HG03558 (cell line): ENCODE data around the gene APOB.

Experiments
- ATAC-seq: cut with Tn5 transposase; IDR thresholded peaks from one replicate; pipeline ENCODE4 v1.9.1; 2021; ENCODE audit warnings: moderate number of reproducible peaks; ENCODE audit not compliant: unreplicated experiment; ENCODE audit errors: extremely low read depth

APOB gene, protein sequence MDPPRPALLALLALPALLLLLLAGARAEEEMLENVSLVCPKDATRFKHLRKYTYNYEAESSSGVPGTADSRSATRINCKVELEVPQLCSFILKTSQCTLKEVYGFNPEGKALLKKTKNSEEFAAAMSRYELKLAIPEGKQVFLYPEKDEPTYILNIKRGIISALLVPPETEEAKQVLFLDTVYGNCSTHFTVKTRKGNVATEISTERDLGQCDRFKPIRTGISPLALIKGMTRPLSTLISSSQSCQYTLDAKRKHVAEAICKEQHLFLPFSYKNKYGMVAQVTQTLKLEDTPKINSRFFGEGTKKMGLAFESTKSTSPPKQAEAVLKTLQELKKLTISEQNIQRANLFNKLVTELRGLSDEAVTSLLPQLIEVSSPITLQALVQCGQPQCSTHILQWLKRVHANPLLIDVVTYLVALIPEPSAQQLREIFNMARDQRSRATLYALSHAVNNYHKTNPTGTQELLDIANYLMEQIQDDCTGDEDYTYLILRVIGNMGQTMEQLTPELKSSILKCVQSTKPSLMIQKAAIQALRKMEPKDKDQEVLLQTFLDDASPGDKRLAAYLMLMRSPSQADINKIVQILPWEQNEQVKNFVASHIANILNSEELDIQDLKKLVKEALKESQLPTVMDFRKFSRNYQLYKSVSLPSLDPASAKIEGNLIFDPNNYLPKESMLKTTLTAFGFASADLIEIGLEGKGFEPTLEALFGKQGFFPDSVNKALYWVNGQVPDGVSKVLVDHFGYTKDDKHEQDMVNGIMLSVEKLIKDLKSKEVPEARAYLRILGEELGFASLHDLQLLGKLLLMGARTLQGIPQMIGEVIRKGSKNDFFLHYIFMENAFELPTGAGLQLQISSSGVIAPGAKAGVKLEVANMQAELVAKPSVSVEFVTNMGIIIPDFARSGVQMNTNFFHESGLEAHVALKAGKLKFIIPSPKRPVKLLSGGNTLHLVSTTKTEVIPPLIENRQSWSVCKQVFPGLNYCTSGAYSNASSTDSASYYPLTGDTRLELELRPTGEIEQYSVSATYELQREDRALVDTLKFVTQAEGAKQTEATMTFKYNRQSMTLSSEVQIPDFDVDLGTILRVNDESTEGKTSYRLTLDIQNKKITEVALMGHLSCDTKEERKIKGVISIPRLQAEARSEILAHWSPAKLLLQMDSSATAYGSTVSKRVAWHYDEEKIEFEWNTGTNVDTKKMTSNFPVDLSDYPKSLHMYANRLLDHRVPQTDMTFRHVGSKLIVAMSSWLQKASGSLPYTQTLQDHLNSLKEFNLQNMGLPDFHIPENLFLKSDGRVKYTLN (N-terminal part only)

GRCh38 chr2:21043744-21044532, at the start of gene APOB:
Gene APOB, minus strand, starts transcription at chr2:21044073. Its CDS starts 128 bp downstream, at chr2:21043945.
- no peak for ATAC-seq

GRCh38 chr2:21092308-21092869, 48.5 kb upstream of the APOB start:
- no peak for ATAC-seq

DNA sequence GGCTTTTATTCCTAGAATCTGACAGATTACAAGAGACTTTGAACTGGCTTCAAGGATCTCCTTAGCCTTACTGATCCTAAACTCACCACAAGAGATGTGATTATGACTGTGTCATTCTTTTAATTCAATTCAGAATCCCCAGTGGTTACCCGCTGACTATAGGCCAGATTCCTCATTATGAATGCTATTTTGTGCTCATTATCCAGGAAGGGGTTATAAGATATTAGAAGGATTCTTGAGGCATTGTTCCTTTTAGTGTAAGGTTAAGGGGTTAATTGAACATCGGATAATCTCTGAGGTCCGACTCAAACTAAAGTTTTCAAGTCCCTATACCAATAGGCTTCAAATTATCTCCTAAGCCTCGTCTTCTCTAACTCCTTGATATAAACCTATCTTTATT, 40.5 kb upstream of the APOB start:
- no peak for ATAC-seq

- ATAC-seq = no peak
These were observed 39.6 kb upstream of the APOB start for GRCh38 chr2:21083482-21083881.

DNA sequence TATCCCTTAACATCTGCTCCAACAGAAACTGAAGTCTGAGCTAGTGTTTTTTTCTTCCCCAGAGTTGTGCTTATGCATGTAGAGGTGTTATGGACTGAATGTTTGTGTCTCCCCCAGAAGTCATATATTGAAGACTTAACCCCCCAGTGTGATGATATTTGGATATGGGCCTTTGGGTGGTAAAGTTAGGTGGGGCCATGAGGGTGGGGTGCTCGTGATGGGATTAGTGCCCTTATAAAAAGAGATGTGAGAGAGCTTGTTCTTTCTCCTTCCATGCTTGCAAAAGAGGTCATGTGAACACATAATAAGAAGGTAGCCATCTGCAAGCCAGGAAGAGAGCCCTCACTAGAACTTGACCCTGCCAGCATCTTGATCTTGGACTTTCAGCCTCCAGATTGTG, 34.4 kb upstream of the APOB start:
- no peak for ATAC-seq

DNA sequence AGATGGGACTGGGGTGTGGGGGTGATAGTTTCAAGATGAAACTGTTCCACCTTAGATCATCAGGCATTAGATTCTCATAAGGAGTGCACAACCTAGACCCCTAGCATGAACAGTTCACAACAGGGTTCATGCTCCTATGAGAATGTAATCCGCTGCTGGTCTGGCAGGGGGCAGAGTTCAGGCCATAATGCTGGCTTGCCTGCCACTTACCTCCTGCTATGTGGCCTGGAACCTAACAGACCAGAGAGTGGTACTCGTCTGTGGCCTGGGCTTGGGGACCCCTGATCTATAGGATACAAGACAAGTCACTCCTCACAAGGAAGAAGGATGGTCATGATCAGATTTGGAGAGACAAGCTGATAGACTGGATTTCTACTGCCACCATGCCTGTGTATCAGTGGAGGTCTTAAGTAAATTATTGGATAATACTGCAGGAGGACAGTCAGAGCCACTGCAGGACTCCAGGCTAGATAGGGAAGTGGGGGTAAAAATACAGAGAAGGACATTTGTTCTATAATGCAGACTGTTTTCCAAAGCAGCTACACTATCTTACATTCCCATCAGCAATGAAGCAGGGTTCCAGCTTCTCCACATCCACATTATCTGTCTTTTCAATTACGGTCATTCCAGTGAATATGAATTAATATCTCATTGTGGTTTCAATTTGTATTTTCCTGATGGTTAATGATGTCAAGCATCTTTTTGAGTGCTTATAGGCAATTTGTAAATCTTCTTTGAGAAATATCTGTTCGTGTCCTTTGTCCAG, 28.8 kb upstream of the APOB start:
- ATAC-seq = no peak

DNA sequence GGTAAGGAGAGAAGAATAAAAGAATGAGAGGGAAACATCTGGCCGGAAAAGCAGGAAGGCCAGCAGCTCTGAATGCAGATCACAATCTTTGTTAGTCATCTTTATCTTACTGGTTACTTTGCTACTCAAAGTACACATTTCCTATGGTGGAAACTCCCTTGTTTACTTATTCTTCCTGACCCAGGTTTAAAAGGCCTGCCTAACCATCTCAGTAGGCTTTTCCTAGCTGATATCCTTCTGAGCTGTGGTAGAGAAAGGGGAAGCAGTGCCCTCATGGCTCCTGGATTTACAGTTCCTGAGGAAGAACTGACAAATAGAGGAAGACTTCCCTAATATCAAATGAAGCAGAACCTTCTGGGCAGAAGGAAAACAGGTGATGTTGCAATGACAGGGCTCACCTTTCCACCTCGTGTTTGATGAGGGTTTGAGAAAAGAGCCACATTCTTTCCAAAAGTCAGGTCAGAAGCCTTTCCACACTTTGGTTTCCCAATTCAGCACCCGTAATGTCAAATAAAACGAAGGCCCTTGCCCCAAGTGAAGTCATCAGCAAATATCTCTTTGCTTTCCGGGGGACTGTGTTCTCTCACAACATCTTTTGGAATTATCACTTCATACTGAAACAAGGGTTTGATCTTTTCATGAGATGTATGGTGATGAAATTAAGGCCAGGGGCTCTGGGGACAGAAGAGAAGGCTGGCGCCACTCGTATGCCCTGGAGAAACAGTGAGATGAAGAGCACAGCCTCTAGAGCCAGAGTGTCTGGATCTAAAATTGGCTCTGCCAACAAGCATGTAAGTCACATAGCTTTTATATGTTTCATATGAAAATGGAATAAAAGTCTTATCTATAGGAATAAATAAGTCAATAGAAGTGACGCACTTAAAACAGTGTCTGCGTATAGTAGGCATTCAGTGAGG, 26.7 kb upstream of the APOB start:
- no peak for ATAC-seq

DNA sequence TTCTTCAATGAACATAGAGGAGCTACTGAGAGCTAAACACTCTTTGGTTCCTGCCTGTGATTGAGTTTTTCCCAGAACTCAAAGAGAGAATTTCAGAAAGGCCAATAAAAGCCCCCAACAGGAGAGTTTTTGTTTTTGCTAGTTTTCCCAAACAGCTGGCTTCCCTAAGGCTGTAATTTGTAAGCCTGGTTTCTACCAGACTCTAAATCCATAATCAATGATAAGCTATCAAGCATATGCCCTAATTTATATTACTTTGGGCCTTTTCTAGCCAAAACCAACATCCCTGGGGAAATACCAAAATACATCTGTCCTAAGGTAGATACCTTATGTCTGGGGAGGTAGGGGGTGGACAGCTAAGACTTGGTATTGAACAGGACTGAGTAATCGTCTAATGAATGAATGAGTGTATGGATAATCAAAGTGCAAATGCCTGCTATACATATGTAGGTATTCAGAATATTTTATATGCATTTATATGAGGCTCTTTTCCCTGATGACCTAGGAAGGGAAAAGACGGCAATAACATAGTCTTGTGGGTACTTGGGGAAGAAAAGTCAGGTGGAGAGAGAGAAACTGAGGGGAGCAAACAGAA, 26.0 kb upstream of the APOB start:
- ATAC-seq = no peak

DNA sequence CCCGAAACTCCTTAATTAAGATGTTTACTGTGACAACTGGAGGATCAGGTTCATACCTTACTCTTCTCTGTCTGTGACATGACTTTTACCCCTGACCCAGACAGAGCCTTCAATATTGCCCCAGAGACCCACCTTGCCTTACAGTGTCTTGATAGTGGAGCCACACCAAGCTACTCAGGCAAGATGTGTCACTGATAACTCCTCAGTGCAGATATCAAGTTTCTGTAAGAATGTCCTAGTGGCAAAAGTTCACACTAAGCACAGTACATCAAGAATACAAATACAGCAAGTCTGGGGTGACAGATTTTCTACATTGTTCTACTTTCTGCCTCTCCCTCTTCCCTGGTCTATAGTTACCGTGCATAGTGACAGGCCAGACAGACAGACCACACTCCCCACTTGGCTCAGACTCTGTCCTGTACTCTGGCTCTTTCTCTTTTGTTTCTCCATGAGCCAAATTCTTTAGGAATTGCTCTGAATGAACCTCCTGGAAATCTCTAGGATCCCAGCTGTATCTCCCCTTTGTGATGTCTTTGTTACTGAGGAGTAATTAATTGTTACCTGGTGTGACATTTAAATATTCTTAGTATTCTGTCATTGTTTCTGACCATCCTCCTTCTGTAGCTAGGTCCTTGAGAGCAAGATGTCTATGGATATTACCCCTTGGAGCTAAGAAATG, 24.1 kb upstream of the APOB start:
- ATAC-seq = no peak

- no peak for ATAC-seq
These were observed 23.3 kb upstream of the APOB start for GRCh38 chr2:21067125-21067524.

DNA sequence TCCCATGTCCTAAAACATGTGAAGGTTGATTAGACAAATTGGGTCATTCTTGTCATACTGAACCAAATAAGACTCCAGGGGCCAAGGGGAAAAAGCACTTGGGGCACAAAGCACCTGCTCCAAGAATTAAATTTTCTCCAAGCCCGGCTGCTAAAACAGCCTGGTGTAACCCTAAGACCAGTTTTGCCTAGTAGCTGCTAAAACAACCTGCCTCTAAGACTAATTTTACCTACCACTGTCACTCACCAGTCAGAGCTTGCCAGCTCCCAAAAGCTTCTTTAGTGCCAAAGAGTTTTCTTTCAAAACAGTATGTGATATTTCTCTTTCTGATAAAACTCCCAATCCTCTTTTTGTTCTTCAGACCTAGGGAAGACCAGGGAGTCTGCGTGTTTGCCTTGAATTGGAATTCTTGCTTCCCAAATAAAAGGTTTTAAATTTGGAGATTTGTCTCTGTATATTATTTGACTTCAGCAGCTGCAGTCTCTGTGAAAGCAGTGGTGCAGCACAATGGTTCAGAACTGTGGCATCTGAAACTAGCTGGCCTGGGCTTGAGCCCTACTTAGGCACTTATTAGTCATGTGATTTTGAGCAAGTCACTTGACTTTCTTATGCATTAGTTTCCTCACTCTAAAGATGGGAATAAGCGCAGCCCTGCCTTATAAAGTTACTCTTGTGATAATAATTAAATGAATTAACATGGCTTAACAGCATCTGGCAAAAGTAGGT, 16.2 kb upstream of the APOB start:
- no peak for ATAC-seq

DNA sequence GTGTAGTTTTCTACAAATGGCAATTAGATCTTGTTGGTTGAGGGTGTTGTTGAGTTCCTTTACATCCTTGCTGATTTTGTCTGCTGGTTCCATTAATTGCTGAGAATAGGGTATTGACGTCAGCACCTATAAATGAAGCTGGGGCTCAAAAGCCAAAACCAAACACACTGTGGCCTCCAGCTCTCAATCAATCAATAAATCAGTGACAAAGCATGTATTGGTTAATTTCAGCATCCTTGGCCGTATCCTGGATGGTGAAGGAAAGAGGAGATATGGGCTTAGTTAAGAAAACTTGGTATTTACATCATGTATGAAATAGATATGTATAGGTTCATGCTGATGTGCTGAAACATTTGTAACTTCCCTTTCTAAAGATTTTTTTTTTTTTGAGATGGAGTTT, 13.2 kb upstream of the APOB start:
- no peak for ATAC-seq

- no peak for ATAC-seq
These were observed 12.3 kb upstream of the APOB start for GRCh38 chr2:21055879-21056790.

- ATAC-seq = no peak
These were observed 11.6 kb upstream of the APOB start for GRCh38 chr2:21055451-21055850.

DNA sequence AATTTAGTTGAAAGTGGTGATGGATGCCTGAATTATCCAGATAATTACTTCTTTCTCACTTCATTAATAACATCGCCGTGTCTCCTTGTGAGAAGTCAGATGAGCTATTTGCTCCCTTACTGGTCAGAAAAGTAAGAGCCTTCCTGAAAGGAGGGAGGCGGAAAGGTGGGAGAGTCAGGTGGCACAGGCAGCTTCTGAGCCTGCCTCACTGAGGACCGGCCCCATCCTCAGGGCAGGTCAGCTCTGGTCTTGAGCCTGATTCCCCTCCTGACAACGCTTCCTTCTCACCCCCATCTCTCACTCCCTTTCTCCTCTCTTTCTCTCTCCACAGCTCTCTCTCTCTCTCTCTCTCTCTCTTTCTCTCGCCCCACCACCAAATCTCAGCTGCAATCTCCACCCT, 10.1 kb upstream of the APOB start:
- ATAC-seq = no peak
